ENCODE data around the gene TBC1D2.

DNA sequence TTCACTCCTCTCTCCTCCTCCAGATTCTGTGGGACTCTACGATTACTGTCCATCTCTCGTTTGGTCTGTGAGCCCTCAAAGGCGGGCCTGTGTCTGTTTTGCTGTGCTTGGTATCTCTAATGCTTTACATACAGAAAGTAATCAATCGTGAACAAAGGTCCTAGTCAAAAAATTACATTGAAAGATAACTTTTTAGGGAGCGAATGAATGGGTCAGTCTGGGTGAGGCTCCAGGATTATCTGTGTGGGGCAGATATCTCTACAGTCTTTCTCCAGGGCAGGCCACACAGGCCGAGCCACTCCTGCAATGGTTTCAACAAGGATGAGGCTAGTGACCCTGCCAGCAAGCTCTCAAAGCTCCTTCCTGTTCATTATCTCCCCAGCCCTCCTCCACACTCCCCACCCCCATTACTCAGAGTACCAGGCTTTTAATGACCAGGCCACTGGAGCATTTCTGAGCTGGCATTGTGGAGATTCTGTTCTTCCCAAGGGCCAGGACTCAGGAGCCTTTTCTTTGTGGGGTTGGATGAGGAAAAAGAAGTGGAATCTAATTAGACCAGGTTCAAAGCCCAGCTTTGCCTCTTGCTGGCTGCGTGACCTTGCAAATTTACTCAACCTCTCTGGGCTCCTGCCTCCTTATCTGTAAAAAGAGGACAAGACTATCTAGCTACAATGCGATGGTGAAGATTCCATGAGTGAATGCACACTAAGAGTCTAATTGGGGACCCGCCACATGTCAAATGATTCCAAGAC is 73.2 kb downstream of the TBC1D2 start:
- TF ChIP-seq SPI1 (IDR thresholded peaks at IDR 0.05; ENCODE audit: borderline replicate concordance, low read depth) (no peak), GABPA (IDR thresholded peaks at IDR 0.05; ENCODE audit: low read depth) (no peak), POLR2AphosphoS5 (IDR thresholded peaks at IDR 0.05; ENCODE audit: low read depth) (no peak)
- TF ChIP-seq, protein P1, sequence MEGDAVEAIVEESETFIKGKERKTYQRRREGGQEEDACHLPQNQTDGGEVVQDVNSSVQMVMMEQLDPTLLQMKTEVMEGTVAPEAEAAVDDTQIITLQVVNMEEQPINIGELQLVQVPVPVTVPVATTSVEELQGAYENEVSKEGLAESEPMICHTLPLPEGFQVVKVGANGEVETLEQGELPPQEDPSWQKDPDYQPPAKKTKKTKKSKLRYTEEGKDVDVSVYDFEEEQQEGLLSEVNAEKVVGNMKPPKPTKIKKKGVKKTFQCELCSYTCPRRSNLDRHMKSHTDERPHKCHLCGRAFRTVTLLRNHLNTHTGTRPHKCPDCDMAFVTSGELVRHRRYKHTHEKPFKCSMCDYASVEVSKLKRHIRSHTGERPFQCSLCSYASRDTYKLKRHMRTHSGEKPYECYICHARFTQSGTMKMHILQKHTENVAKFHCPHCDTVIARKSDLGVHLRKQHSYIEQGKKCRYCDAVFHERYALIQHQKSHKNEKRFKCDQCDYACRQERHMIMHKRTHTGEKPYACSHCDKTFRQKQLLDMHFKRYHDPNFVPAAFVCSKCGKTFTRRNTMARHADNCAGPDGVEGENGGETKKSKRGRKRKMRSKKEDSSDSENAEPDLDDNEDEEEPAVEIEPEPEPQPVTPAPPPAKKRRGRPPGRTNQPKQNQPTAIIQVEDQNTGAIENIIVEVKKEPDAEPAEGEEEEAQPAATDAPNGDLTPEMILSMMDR (IDR thresholded peaks at IDR 0.05; ENCODE audit: insufficient read depth, low read length) = no peak
- TF ChIP-seq, protein P2, sequence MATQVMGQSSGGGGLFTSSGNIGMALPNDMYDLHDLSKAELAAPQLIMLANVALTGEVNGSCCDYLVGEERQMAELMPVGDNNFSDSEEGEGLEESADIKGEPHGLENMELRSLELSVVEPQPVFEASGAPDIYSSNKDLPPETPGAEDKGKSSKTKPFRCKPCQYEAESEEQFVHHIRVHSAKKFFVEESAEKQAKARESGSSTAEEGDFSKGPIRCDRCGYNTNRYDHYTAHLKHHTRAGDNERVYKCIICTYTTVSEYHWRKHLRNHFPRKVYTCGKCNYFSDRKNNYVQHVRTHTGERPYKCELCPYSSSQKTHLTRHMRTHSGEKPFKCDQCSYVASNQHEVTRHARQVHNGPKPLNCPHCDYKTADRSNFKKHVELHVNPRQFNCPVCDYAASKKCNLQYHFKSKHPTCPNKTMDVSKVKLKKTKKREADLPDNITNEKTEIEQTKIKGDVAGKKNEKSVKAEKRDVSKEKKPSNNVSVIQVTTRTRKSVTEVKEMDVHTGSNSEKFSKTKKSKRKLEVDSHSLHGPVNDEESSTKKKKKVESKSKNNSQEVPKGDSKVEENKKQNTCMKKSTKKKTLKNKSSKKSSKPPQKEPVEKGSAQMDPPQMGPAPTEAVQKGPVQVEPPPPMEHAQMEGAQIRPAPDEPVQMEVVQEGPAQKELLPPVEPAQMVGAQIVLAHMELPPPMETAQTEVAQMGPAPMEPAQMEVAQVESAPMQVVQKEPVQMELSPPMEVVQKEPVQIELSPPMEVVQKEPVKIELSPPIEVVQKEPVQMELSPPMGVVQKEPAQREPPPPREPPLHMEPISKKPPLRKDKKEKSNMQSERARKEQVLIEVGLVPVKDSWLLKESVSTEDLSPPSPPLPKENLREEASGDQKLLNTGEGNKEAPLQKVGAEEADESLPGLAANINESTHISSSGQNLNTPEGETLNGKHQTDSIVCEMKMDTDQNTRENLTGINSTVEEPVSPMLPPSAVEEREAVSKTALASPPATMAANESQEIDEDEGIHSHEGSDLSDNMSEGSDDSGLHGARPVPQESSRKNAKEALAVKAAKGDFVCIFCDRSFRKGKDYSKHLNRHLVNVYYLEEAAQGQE (IDR thresholded peaks at IDR 0.05; ENCODE audit: insufficient replicate concordance, low read depth) = no peak

Measured in HL-60 (cell line).